Stimulated activated naive CD8-positive, alpha-beta T cell treated with anti-CD3 and anti-CD28 coated beads, Interleukin-15, Interleukin-2, amounts not matched to agents 100 ng/mL and 50 ng/mL, for 24 hours (primary cell): ENCODE data around the gene KLHDC9.

Experiments used
- H3K27ac Mint-ChIP-seq: one replicate; pipeline ENCODE4 v1.8.0; 2021; ENCODE audit warnings: mild to moderate bottlenecking, mixed read lengths
- H3K27me3 Mint-ChIP-seq: one replicate; pipeline ENCODE4 v1.8.0; 2021; ENCODE audit warnings: mixed read lengths
- H3K36me3 Mint-ChIP-seq: one replicate; pipeline ENCODE4 v1.8.0; 2021; ENCODE audit warnings: low read depth, mixed read lengths
- H3K4me1 Mint-ChIP-seq: one replicate; pipeline ENCODE4 v1.8.0; 2021; ENCODE audit warnings: low read depth, mixed read lengths
- H3K4me3 Mint-ChIP-seq: one replicate; pipeline ENCODE4 v1.8.0; 2021; ENCODE audit warnings: mild to moderate bottlenecking, mixed read lengths
- H3K9me3 Mint-ChIP-seq: one replicate; pipeline ENCODE4 v1.8.0; 2021; ENCODE audit warnings: mixed read lengths

KLHDC9 gene

DNA sequence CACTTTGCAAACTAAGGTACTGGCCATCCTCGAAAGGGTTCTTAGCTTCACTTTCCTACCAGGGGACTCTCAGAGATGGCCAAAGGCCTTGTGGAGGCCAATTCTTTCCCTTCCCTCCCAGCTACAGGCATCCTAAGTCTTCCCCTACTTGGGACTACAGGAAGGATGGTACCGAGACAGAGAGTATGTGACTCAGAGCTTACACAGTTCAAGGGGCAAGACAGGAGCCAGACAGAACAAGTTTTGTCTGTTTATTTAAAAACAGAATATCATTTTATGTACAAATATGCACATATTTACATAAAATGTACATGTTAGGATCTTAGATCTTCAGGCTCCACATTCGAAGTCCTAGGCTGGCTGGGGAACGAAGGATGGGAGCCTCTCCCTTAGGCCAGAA is 27.4 kb upstream of the KLHDC9 start:
- Mint-ChIP-seq H3K27me3 (no peaks in the 10 kb centered on the region), H3K36me3 (peaks cover 32% of the 10 kb centered on the region), H3K27ac (peak overlapping the region; percentile 99), H3K9me3 (no peaks in the 10 kb centered on the region), H3K4me1 (peaks cover 51% of the 10 kb centered on the region), H3K4me3 (no peak overlapping the region)

DNA sequence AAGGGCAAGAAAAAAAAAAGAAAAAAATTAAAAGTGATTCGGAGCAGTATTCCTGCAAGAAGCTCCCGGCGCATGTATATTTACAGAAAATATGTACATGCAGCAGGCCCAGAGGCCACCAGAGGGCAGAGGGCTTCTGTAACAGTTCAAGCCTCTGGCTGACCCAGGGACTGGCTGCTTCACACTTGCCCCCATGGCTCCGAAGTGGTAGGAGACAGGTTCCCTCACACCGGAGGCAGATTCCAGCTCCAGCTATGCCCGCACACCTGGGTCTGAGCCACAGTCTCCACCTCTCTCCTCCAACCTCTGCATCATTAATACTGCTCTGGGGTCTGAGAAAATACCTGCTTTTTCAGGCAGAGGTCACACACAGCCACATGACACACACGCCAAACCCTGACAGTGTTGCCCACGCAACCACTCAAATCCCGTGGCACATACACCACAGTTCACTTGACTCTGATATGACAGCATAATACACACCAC is 26.2 kb upstream of the KLHDC9 start:
- no peaks in the 10 kb centered on the region for H3K9me3 Mint-ChIP-seq
- peaks cover 41% of the 10 kb centered on the region for H3K4me1 Mint-ChIP-seq
- no peaks in the 10 kb centered on the region for H3K27me3 Mint-ChIP-seq
- H3K4me3 Mint-ChIP-seq = no peak overlapping the region
- H3K27ac Mint-ChIP-seq = peak overlapping the region; percentile 19
- H3K36me3 Mint-ChIP-seq = peaks cover 23% of the 10 kb centered on the region

DNA sequence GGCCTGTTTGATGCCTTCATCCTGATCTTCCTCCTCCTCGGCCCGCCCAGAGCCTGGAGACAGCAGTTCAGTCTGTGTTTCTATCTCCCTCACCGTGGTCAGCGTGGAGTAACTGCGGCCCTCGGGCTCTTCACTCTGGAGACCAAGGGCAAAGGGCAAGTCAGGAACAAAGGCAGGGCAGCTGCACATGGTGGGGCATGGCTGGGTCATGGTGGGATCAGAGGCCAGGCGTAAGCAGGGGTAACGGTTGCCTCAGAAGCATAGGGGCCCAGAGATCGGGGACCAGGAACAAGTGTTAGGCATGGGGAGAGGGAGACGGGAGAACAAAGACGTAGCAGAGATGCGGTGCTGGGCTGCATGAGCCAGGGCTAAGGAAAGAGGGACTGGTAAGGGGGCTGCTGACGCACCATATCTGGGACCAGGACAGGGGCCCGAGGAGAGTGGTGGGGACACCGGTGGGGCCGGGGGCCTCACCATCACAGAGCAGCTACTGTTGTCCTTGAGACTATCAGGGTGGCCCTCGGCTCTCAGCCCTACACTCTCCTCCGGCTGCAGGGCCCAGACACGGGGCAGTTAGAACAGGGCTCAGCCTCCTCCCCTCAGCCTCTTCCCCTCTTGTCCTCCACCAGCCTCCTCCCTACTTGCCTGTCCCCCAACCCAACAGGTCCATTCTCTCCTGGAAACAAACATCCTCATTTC is 25.3 kb upstream of the KLHDC9 start:
- Mint-ChIP-seq H3K27me3 (no peaks in the 10 kb centered on the region), H3K4me1 (peaks cover 31% of the 10 kb centered on the region), H3K27ac (no peak overlapping the region), H3K4me3 (no peak overlapping the region), H3K9me3 (no peaks in the 10 kb centered on the region), H3K36me3 (peaks cover 13% of the 10 kb centered on the region)

DNA sequence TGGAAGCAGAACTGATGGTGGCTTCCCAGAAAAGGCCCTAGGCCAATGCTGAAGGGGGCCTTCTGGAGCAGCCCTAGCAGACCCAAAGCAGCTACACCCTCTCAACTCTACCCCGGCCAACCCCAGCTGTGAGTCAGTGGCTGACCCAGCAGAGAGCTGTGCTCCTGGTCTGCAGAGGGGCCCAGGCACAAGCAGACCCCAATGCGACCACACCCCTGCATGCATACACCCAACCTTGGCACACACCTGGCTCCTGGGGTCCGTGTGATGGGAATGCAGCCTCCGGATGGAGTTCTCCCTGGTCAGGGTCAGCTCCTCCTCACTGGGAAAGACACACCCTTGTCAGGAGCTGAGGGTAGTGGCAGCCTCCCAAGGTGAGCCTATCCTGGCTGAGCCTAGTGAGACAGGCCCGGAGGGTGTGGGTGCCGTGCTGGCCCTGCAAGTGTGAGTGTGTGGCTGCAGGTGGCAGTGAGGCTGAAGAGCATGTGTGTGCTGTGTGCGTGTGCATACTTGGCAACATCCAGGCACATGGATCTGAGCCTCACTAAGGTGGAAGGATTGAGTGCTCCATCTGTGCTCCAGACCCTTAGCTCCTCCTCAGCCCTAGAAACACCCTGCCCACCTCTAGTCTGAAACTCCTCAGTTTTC is 24.6 kb upstream of the KLHDC9 start:
- no peak overlapping the region for H3K27ac Mint-ChIP-seq
- H3K4me1 Mint-ChIP-seq = peaks cover 26% of the 10 kb centered on the region
- no peaks in the 10 kb centered on the region for H3K9me3 Mint-ChIP-seq
- no peak overlapping the region for H3K4me3 Mint-ChIP-seq
- no peaks in the 10 kb centered on the region for H3K27me3 Mint-ChIP-seq
- H3K36me3 Mint-ChIP-seq = peaks cover 10% of the 10 kb centered on the region

DNA sequence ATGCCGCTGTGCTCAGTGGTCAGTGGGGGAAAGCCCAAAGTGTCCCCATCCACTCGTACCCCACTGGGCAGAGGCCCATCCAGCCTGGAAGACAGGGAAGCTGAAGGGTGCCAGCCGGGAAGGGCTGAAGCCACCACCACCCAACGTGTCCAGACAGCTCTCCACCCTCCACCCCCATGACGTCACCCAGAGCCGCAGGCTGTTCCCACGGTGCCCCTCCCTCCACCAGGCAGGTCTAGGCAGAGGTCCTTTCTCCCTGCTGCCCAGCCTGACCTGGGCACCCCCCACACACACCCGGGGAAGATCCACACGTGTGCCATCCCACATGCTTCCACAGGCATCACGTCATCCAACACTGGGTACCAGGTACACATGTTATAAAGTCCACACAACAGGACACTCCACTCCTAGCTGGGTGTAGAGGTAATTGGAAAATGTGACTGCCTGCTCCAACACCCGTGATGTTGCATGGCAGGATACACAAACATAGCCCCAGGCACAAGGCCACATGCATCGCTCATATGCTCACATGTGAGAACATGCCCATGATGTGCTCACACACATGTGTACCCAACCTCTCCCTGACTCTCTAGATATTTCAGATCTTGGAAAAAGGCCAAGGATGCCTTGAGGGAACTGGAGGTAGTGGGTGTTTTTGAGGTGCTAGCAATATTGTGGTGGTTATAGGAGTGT is 23.3 kb upstream of the KLHDC9 start:
- Mint-ChIP-seq H3K27ac (no peak overlapping the region), H3K9me3 (no peaks in the 10 kb centered on the region), H3K36me3 (no peaks in the 10 kb centered on the region), H3K27me3 (no peaks in the 10 kb centered on the region), H3K4me3 (no peak overlapping the region), H3K4me1 (peaks cover 26% of the 10 kb centered on the region)

DNA sequence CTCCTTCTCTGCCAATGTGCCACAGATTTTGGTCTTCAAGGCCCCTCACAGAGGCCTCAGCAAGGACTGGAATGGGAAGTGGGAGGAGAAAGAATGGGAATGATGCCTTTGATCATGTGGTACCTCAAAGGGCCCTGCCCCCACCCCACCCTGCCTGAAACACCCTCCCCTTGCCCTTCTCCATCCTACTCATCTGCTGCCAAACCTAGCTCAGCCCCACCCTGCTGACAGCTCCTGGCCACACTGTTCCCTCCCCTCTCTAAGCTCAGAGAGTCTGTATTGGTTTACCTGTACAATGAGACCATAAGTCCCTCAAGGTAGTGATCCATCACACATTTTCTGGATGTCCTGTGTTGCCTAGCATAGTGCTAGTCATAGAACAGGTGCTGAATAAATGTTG is 21.8 kb upstream of the KLHDC9 start:
- Mint-ChIP-seq H3K36me3 (no peaks in the 10 kb centered on the region), H3K4me1 (peaks cover 17% of the 10 kb centered on the region), H3K27ac (no peak overlapping the region), H3K27me3 (no peaks in the 10 kb centered on the region), H3K4me3 (no peak overlapping the region), H3K9me3 (no peaks in the 10 kb centered on the region)

DNA sequence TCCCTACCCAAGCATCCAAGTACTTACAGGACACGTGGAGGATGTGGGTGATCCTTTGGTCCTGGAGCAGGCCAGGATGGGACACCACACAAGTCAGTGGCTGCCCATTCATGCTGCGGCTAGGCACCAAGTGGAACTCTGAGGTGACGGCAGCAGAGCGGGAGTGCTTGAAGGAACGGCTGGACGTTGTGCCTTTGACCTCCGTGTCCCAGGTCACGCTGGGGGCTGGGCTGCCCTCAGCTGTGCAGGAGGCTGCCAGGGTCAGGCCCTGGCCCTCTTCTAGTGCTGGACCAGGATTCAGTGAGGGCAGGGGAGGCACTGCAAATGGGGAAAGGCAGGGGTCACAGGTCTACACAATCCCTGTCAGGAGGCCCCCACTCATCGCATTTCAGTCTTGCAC is 20.7 kb upstream of the KLHDC9 start:
- H3K4me1 Mint-ChIP-seq = peaks cover 7% of the 10 kb centered on the region
- no peaks in the 10 kb centered on the region for H3K27me3 Mint-ChIP-seq
- no peak overlapping the region for H3K27ac Mint-ChIP-seq
- no peaks in the 10 kb centered on the region for H3K9me3 Mint-ChIP-seq
- no peaks in the 10 kb centered on the region for H3K36me3 Mint-ChIP-seq
- H3K4me3 Mint-ChIP-seq = no peak overlapping the region

DNA sequence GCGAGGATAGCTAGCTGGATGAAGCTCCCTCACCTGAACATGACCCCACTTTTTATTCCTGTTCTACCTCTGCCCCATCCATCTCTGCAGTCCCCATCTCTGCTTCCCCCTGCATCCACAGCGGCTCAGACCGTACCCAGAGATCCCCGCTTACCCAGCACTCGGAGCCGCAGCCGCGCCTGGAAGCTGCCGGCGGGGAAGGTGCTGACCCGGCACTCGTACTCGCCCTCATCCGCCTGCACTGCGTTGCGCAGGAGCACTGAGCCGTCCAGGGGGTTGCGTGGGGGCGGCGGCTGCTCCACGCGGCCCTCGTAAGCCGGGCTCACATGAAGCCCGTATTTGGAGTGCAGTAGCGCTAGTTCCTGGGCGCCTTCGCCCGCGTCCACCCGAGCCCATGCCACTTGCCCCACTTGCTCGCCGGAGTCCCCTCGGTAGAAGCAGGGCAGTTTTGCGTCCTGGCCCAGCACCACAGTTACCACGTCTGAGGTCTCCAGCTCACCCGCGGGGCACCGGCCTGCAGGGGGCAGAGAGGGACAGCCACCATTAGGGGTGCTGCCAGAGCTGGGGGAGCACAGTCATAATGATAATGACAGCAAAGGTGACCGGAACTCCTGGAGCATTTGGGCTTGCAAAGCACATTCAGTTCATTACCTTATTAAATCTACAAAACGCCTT is 18.6 kb upstream of the KLHDC9 start:
- H3K4me3 Mint-ChIP-seq = no peak overlapping the region
- H3K4me1 Mint-ChIP-seq = peaks cover 7% of the 10 kb centered on the region
- H3K27ac Mint-ChIP-seq = no peak overlapping the region
- H3K36me3 Mint-ChIP-seq = no peaks in the 10 kb centered on the region
- H3K9me3 Mint-ChIP-seq = no peaks in the 10 kb centered on the region
- no peaks in the 10 kb centered on the region for H3K27me3 Mint-ChIP-seq

DNA sequence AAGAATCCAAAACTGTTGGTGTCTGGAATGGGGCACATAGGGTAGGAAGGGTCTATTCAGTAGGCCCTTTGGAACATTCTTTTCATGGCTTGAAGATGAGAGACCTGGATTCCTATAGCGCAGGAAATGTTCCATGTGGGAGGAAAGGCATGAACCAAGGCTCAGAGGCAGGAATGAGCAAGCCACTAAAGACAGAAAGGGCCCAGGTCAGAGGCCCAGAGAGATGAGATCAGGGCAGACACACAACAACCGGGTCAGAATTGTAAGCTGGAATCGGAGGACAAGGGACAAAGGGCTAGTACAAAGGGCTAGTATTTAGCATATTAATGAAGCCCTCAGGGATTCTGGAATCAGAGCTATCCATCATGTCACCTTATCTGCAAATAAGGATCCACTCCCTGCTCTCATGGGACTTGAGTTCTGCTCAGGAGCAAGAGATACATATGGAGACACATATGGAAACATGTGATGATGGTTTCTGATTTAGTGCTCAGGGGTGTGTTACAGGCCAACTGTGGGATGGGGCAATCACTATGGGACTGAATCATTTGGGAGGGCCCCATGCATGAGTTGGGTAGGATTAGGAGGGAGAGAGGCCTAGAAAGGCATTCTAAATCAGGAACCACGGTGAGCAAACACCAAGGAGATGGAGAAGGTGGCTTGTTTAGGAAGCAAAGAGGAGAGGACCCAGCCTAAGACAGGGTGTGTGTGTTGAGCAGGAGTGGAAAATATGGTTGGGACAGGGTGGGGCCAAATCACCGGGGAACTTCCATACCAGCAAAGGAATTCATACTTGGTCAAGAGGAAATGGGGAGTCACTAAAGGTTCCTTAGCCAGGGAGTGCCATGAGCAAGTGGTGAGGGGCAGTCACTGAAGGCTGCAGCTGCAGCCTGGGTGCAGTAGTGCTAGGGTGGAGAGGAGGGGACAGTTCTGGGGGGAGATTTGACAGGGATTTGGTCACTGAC is 17.4 kb upstream of the KLHDC9 start:
- Mint-ChIP-seq H3K27ac (no peak overlapping the region), H3K4me1 (peaks cover 7% of the 10 kb centered on the region), H3K36me3 (no peaks in the 10 kb centered on the region), H3K9me3 (no peaks in the 10 kb centered on the region), H3K27me3 (no peaks in the 10 kb centered on the region), H3K4me3 (no peak overlapping the region)

DNA sequence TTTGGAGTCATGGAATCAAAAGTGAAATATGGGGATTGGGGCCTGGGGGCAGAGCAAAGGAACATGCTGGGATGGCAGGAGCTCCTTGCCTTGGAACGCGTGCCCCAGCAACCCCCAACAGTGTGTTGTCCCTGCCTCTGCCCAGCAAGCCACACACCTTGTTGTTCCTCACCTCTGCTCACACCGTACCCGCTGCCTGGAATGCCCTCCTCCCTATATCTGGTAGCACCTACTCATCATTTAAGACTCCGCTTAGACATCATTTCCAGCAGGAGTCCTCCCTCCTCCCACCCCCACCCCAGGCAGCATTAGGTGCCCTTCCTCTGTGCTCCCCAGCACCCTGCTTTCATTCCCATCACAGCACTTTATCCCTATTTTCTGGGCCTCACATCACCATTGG is 16.6 kb upstream of the KLHDC9 start:
- Mint-ChIP-seq H3K4me3 (no peak overlapping the region), H3K27ac (no peak overlapping the region), H3K27me3 (no peaks in the 10 kb centered on the region), H3K36me3 (no peaks in the 10 kb centered on the region), H3K9me3 (no peaks in the 10 kb centered on the region), H3K4me1 (peaks cover 7% of the 10 kb centered on the region)

DNA sequence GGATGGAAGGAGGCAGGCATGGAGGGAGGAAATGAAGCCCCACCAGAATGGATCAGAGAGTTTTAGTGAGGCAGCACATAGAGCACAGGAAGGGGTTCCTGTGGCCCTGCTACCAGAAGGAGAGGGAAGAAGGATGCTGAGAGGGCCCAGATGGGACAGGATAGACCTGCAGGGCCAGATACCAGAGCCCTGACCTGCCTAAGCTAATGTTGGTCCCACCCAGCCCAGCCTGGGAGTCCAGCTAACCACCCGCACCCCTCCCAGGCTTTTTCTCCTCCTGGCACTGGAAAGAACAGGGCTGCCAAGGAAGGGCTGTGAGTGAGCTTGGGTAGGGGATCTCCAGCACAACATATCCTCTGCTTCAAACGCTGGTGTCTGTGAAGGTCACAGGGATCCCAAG is 15.7 kb upstream of the KLHDC9 start:
- Mint-ChIP-seq H3K4me3 (no peak overlapping the region), H3K4me1 (peaks cover 7% of the 10 kb centered on the region), H3K27ac (no peak overlapping the region)

DNA sequence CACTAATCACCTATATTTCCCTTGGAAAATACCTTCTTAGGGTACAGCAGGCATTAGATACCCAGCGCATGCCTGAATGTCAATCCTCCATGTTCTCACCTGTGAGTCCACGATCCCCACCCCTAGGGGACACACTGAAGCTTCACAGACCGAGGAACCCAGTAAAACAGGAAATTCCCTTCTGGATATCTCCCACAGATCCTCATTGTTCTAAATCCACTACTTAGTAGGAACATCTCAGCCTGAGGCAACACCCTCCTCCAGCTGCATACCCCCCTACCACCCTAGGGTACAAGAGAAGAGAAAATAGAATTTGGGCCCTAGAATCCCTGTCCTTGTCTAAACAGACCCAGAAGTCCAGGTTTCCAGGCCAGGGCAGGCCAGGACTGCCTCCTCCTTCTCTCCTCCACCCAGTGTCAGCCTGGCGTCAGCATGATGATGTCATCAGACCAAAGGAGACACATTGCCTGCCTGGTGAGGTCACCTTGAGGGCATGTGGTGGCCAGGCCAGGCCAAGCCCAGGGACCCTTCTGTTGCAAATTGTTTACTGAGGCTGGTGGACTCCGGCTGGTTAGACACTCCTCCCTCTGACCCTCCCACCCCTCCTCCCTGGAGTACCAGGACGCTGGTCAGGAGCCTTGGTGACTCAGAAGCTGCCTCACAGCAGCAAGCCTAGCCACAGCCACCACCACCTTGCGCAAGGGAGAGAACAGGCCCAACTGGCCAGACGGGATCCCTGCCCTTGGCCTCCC is 15.0 kb upstream of the KLHDC9 start:
- peaks cover 7% of the 10 kb centered on the region for H3K4me1 Mint-ChIP-seq
- H3K27ac Mint-ChIP-seq = no peak overlapping the region
- no peak overlapping the region for H3K4me3 Mint-ChIP-seq

More for the DNA sequence above, 15.7 kb upstream of the KLHDC9 start:
- Mint-ChIP-seq H3K27me3 (no peaks in the 10 kb centered on the region), H3K9me3 (no peaks in the 10 kb centered on the region), H3K36me3 (no peaks in the 10 kb centered on the region)

DNA sequence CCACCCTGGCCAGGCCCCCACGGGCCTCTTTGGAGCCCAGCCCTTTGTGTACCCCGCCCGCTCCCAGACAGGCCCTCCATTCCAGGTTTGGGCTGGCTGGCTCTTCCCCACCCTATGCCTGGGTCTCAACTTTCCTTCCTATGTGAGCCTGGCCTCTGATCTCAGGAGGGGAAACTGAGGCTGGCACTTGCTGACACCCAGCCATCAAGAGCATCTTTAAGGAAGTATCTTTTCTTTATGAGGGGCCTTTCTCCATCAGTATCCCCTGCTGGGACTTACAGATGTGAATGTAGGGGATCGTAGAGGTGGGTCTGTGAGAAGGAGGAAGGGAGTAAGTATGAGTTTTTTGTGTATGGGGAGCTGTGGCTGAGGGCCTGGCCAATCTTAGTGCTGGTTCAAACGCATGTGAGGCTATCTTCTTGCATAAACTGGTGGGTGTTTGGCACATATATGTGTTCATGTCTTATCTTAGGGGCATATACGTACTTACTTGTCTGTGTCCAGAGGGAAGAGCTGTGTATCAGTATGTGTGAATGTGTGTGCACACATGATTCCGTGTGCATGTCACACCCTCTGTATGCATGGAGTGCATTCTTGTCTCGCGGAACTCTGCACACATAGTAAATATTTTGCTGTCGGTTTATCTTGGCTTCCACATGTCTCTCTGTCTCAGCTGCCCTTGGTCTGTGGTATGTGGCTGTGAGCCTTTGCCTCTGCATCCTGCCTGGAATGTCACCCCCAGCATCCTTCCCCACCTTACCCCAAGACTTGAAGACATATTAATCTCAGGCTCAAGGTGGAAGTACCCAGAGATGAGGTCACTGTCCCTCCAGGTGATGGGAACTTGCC is 14.2 kb upstream of the KLHDC9 start:
- Mint-ChIP-seq H3K27me3 (no peaks in the 10 kb centered on the region), H3K4me3 (no peak overlapping the region), H3K36me3 (no peaks in the 10 kb centered on the region), H3K4me1 (peaks cover 7% of the 10 kb centered on the region), H3K9me3 (no peaks in the 10 kb centered on the region), H3K27ac (no peak overlapping the region)

More for the DNA sequence above, 15.0 kb upstream of the KLHDC9 start:
- Mint-ChIP-seq H3K27me3 (no peaks in the 10 kb centered on the region), H3K9me3 (no peaks in the 10 kb centered on the region), H3K36me3 (no peaks in the 10 kb centered on the region)
